Hematopoietic multipotent progenitor cell treated with erythropoietin and hydrocortisone succinate and interleukin-3 and kit ligand, for 15 days (in vitro differentiated cells): ENCODE data around the gene DNAJC4.

Source experiments
- DNase-seq: peaks from one replicate; pipeline ENCODE4 v3.0.0-alpha.2; 2015; ENCODE audit warnings: low spot score

The DNAJC4 gene

GRCh38 chr11:64278576-64279190 is 48.3 kb downstream of the DNAJC4 start:
- DNase-seq, result no peak

GRCh38 chr11:64281957-64282770 is 51.8 kb downstream of the DNAJC4 start:
- no peak for DNase-seq

DNA sequence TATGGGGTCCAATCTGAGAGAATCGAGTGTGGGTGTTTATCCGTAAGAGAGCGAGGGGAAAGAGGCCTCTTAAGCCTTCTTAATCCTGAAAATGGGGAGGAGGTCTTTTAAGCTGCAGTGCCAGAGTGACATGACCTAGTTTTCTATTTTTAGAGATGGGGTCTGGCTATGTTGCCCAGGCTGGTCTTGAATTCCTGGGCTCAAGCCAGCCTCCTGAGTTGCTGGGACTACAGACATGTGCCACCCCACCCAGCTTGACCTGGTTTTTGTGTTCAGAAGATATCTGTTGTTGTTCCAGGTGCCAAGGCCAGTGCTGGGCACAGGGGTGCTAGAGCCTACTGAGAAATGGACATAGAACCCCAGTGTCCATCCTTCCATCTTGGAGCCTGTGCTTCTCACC is 52.7 kb downstream of the DNAJC4 start:
- DNase-seq, result no peak
